H1 (cell line): ENCODE results near the gene VWA2. TPM values are rescaled to one million over a fixed set of nuclear protein-coding genes. Genes with fewer than 3 reads are reported as not detected.

Experiments used
- CTCF ChIA-PET: fragments of 300-600 bp; sonication (Branson Sonifier 250); formaldehyde crosslinking; loops from one replicate; lab custom pipeline; 2021; ENCODE audit not compliant: partially characterized antibody; lab: Charles Lee
- POLR2A ChIA-PET: fragments of 300-600 bp; sonication (Branson Sonifier 250); formaldehyde crosslinking; loops from one replicate; lab custom pipeline; 2021; ENCODE audit warnings: inconsistent platforms; ENCODE audit not compliant: partially characterized antibody; lab: Charles Lee
- DNase-seq, 2 experiments: peaks; one replicate each; pipeline versions ENCODE4 v3.0.0 to v3.0.0-alpha.2; 2010 to 2022; ENCODE audit warnings: low spot score in 2 of 2, low read depth in 1 of 2, mixed read lengths in 1 of 2
- FAIRE-seq: peaks from 2 replicates; lab custom pipeline; 2011; peaks lifted over from hg19 to GRCh38; lab: Jason Lieb, UNC
- H2AFZ ChIP-seq: 2 replicates; pipeline ENCODE4 v1.8.1; 2012; ENCODE audit warnings: low read length, inconsistent platforms
- H2AK5ac ChIP-seq: 2 replicates; pipeline ENCODE4 v1.6.1; 2013; ENCODE audit warnings: low read depth, low read length
- H2BK120ac ChIP-seq: replicated peaks from 2 replicates; pipeline ENCODE3; 2013; ENCODE audit warnings: low read depth, low read length, inconsistent platforms
- H2BK12ac ChIP-seq: 2 replicates; pipeline ENCODE4 v1.6.1; 2013; ENCODE audit warnings: low read depth, low read length
- H2BK15ac ChIP-seq: 2 replicates; pipeline ENCODE4 v1.6.1; 2013; ENCODE audit warnings: low read length
- H2BK20ac ChIP-seq: 2 replicates; pipeline ENCODE4 v1.6.1; 2013; ENCODE audit warnings: low read length
- H2BK5ac ChIP-seq: 2 replicates; pipeline ENCODE4 v1.6.1; 2013; ENCODE audit warnings: low read depth, low read length
- H3K14ac ChIP-seq: 2 replicates; pipeline ENCODE4 v1.6.1; 2013; ENCODE audit warnings: inconsistent platforms; ENCODE audit not compliant: insufficient read length
- H3K18ac ChIP-seq: 2 replicates; pipeline ENCODE4 v1.6.1; 2013; ENCODE audit warnings: low read length; ENCODE audit errors: extremely low read depth
- H3K23ac ChIP-seq: 2 replicates; pipeline ENCODE4 v1.6.1; 2013; ENCODE audit warnings: inconsistent platforms; ENCODE audit not compliant: insufficient read length
- H3K23me2 ChIP-seq: 2 replicates; pipeline ENCODE4 v1.6.1; 2013; ENCODE audit warnings: low read depth, low read length
- H3K27ac ChIP-seq: 2 replicates; pipeline ENCODE4 v1.6.1; 2011; ENCODE audit warnings: low read depth, low read length, inconsistent platforms
- H3K27me3 ChIP-seq, 4 experiments: replicated peaks in 1 of 4; 1 replicate in 1 of 4; 2 replicates in 3 of 4; pipeline versions ENCODE4 v1.6.1 to v1.8.1; 2011 to 2013; ENCODE audit warnings: low read length in 3 of 4, mild to moderate bottlenecking in 3 of 4, inconsistent platforms in 2 of 4, mixed read lengths in 2 of 4, moderate library complexity in 1 of 4; ENCODE audit not compliant: control insufficient read depth in 3 of 4, insufficient read depth in 3 of 4; ENCODE audit errors: extremely low read depth in 1 of 4
- H3K36me3 ChIP-seq, 4 experiments: 2 replicates each; pipeline versions ENCODE4 v1.6.1 to v1.8.1; 2011 to 2013; ENCODE audit warnings: mild to moderate bottlenecking in 4 of 4, low read length in 3 of 4, moderate library complexity in 2 of 4, control low read depth in 1 of 4, inconsistent platforms in 1 of 4; ENCODE audit not compliant: insufficient read depth in 4 of 4, control insufficient read depth in 2 of 4
- H3K4ac ChIP-seq: replicated peaks from 2 replicates; pipeline ENCODE3; 2013; ENCODE audit warnings: low read length, low read depth, mixed read lengths, inconsistent platforms; ENCODE audit not compliant: insufficient read length
- H3K4me1 ChIP-seq, 4 experiments: replicated peaks in 1 of 4; 1 replicate in 1 of 4; 2 replicates in 3 of 4; pipeline versions ENCODE4 v1.6.1 to v1.8.1; 2011 to 2013; ENCODE audit warnings: low read length in 3 of 4, inconsistent platforms in 2 of 4, mixed read lengths in 1 of 4; ENCODE audit not compliant: insufficient read depth in 4 of 4, control insufficient read depth in 3 of 4
- H3K4me2 ChIP-seq, 2 experiments: 2 replicates each; pipeline versions ENCODE4 v1.6.1 to v1.8.1; 2011 to 2013; ENCODE audit warnings: low read depth in 2 of 2, low read length in 2 of 2, control low read depth in 1 of 2, inconsistent platforms in 1 of 2, mild to moderate bottlenecking in 1 of 2; ENCODE audit not compliant: insufficient read depth in 1 of 2
- H3K4me3 ChIP-seq, 4 experiments: fragments of 200-600, 300-600 bp in 1 of 4; sonication (generic), shearing (Covaris generic), sonication (Bioruptor Twin) in 1 of 4; 2 replicates each; pipeline versions ENCODE4 v1.5.1 to v1.8.1; 2011 to 2016; ENCODE audit warnings: low read length in 4 of 4, low read depth in 3 of 4, control low read depth in 2 of 4, inconsistent platforms in 2 of 4, mild to moderate bottlenecking in 2 of 4, mixed read lengths in 1 of 4, moderate library complexity in 1 of 4; ENCODE audit not compliant: insufficient read depth in 2 of 4; ENCODE audit errors: extremely low read depth in 1 of 4
- H3K56ac ChIP-seq: replicated peaks from 2 replicates; pipeline ENCODE3; 2013; ENCODE audit warnings: low read depth, mild to moderate bottlenecking, mixed read lengths, low read length, inconsistent platforms; ENCODE audit not compliant: insufficient read length
- H3K79me1 ChIP-seq: 2 replicates; pipeline ENCODE4 v1.6.1; 2013; ENCODE audit warnings: low read depth, low read length, control low read depth
- H3K79me2 ChIP-seq, 2 experiments: 2 replicates each; pipeline versions ENCODE4 v1.6.1 to v1.8.1; 2012 to 2013; ENCODE audit warnings: low read length in 2 of 2, mild to moderate bottlenecking in 2 of 2, inconsistent platforms in 1 of 2; ENCODE audit not compliant: insufficient read depth in 2 of 2, control insufficient read depth in 1 of 2
- H3K9ac ChIP-seq, 4 experiments: replicated peaks in 1 of 4; 1 replicate in 1 of 4; 2 replicates in 3 of 4; pipeline versions ENCODE4 v1.6.1 to v1.8.1; 2011 to 2013; ENCODE audit warnings: low read depth in 3 of 4, low read length in 3 of 4, control low read depth in 2 of 4, mild to moderate bottlenecking in 2 of 4, moderate library complexity in 2 of 4, inconsistent platforms in 1 of 4; ENCODE audit errors: extremely low read depth in 1 of 4
- H3K9me3 ChIP-seq, 2 experiments: 2 replicates each; pipeline versions ENCODE4 v1.6.1 to v1.8.1; 2012 to 2013; ENCODE audit warnings: mild to moderate bottlenecking in 2 of 2, moderate library complexity in 2 of 2, control low read depth in 1 of 2, inconsistent platforms in 1 of 2, low read depth in 1 of 2, low read length in 1 of 2, mixed read lengths in 1 of 2; ENCODE audit not compliant: insufficient read depth in 2 of 2
- H4K20me1 ChIP-seq, 2 experiments: replicated peaks in 1 of 2; 2 replicates each; pipeline versions ENCODE3 to v1.8.1; 2011 to 2013; ENCODE audit warnings: inconsistent platforms in 2 of 2, low read length in 2 of 2, mild to moderate bottlenecking in 1 of 2; ENCODE audit not compliant: insufficient read depth in 2 of 2, control insufficient read depth in 1 of 2
- H4K5ac ChIP-seq: 2 replicates; pipeline ENCODE4 v1.6.1; 2013; ENCODE audit warnings: low read length, low read depth, mixed read lengths, inconsistent platforms; ENCODE audit not compliant: insufficient read length
- H4K8ac ChIP-seq: 2 replicates; pipeline ENCODE4 v1.8.0; 2013; ENCODE audit warnings: mild to moderate bottlenecking, moderate library complexity, low read length, inconsistent platforms; ENCODE audit not compliant: insufficient read depth; ENCODE audit errors: extremely low read depth
- H4K91ac ChIP-seq: replicated peaks from 2 replicates; pipeline ENCODE3; 2013; ENCODE audit warnings: low read length, mixed read lengths, inconsistent platforms; ENCODE audit not compliant: insufficient read length
- ASH2L ChIP-seq: fragments of 200-600, 300-600 bp; sonication (generic); IDR thresholded peaks from one replicate; pipeline ENCODE4 v1.7.1; 2017; ENCODE audit warnings: low read length
- CEBPB ChIP-seq: IDR thresholded peaks from 2 replicates; pipeline ENCODE4 v1.6.1; 2012; ENCODE audit warnings: low read depth, low read length
- HDAC6 ChIP-seq: IDR thresholded peaks from one replicate; pipeline ENCODE4 v1.7.1; 2012; ENCODE audit warnings: low read depth, mild to moderate bottlenecking, inconsistent platforms, low read length, moderate library complexity
- KDM5A ChIP-seq: fragments of 200-600 bp; IDR thresholded peaks from 2 replicates; pipeline ENCODE4 v1.7.1; 2012; ENCODE audit warnings: mild to moderate bottlenecking, low read length, inconsistent platforms, mixed read lengths
- NRF1 ChIP-seq: IDR thresholded peaks from 2 replicates; pipeline ENCODE4 v1.6.1; 2011; ENCODE audit warnings: mild to moderate bottlenecking, low read depth, low read length, improper control_type of control experiment
- SP2 ChIP-seq: IDR thresholded peaks from 2 replicates; pipeline ENCODE4 v1.6.1; 2012; ENCODE audit warnings: mild to moderate bottlenecking, low read length, inconsistent platforms
- TBP ChIP-seq: IDR thresholded peaks from 2 replicates; pipeline ENCODE4 v1.6.1; 2011; ENCODE audit warnings: low read depth, low read length, improper control_type of control experiment
- TCF12 ChIP-seq: IDR thresholded peaks from 2 replicates; pipeline ENCODE4 v1.6.1; 2011; ENCODE audit warnings: low read depth, mild to moderate bottlenecking, low read length
- polyA plus RNA-seq, 7 experiments: library from polyadenylated mRNA; depleted of rRNA in 3 of 7; stranded (reverse) in 5 of 7; unstranded in 2 of 7; fragments of >200 nt in 5 of 7; fragments of 200-250 nt in 2 of 7; gene quantifications; 1 replicate in 5 of 7; 2 replicates in 1 of 7; 4 replicates in 1 of 7; pipeline versions ENCODE4 v1.2.1 to v1.2.3, GENCODE V29; 2011 to 2013; ENCODE audit warnings: missing spikeins in 2 of 7, mixed read lengths in 2 of 7
- total RNA-seq: library from RNA; stranded (reverse); fragmentation: NEBNext Ultra II Directional; extraction: Animal tissue kit (Norgen Biotek cat#: 25700); gene quantifications from 2 replicates; pipeline ENCODE4 v1.2.1, GENCODE V29; 2021

Gene VWA2
- total and polyA plus RNA-seq, 2 of the 8 experiments (the other 6 are each of a cell fraction or from before 2014, with no cell fraction given): 2.8 to 2.9 TPM

- ChIA-PET CTCF (no interaction called here), POLR2A (no interaction called here)
- H3K4me1 ChIP-seq: no peaks in the 10 kb centered on the region
- no peaks in the 10 kb centered on the region for H4K20me1 ChIP-seq
- H2BK5ac ChIP-seq: no peak overlapping the region
- no peak overlapping the region for H3K56ac ChIP-seq
- no peaks in the 10 kb centered on the region for H3K79me2 ChIP-seq
- no peak overlapping the region for H3K27ac ChIP-seq
- H3K9me3 ChIP-seq: peaks cover 6 to 10% of the 10 kb centered on the region in 2 experiments; a peak in 3 of 4 replicates
- no peak overlapping the region for H3K9ac ChIP-seq
- H4K5ac ChIP-seq: no peak overlapping the region
- H3K23ac ChIP-seq: no peak overlapping the region
- DNase-seq (no peak), FAIRE-seq (no peak)
- no peak overlapping the region for H2AFZ ChIP-seq
- H2AK5ac ChIP-seq: no peak overlapping the region
- H3K4me3 ChIP-seq: no peak overlapping the region
- H4K91ac ChIP-seq: no peak overlapping the region
- no peak overlapping the region for H3K4ac ChIP-seq
- H2BK20ac ChIP-seq: no peak overlapping the region
- H3K4me2 ChIP-seq: no peak overlapping the region
- no peak overlapping the region for H4K8ac ChIP-seq
- H2BK120ac ChIP-seq: no peak overlapping the region
- H2BK15ac ChIP-seq: no peak overlapping the region
- no peak overlapping the region for H3K18ac ChIP-seq
- H2BK12ac ChIP-seq: no peak overlapping the region
- no peaks in the 10 kb centered on the region for H3K27me3 ChIP-seq
- no peaks in the 10 kb centered on the region for H3K79me1 ChIP-seq
- no peaks in the 10 kb centered on the region for H3K23me2 ChIP-seq
- H3K14ac ChIP-seq: no peak overlapping the region
- peaks cover 0 to 19% (median 4%) of the 10 kb centered on the region in 4 experiments; a peak in 4 of 8 replicates for H3K36me3 ChIP-seq
- no peak for TF ChIP-seq ASH2L
- TF ChIP-seq CEBPB: no peak
- TF ChIP-seq NRF1: no peak
- no peak for TF ChIP-seq TBP
- no peak for TF ChIP-seq TCF12
- no peak for TF ChIP-seq KDM5A
- TF ChIP-seq SP2: no peak
- no peak for TF ChIP-seq HDAC6
Measured at GRCh38 chr10:114294549-114294948, 55.5 kb downstream of the VWA2 start.
